ENCODE measurements around the gene SCAF4.
A peak's percentile ranks its signal among the peaks of the same experiment; 100 is the strongest.

The SCAF4 gene

DNA sequence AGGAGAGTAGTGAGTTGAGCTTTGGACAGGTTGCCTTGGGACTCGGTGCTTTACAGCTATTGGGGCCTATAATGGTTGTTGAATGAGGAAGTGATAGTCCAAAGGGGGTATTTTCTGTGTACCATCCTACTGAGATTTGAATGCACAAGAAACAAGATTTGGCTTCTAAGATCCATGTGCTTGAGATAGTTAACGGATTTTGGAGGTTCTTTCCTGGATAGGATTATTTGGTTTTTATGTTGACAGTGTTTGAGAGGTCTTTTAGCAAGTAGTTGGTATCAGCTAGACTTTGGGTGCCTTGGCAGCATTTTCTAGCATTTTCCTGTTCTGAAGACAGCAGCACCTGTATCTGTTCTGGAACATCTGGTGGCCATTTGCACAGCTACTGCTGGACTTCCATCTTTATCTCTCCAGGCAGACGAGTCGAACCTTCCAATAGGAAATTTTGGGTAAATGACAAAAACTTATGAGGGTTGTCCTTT is 3.6 kb upstream of the SCAF4 start:
- no peak for DNase-seq

DNA sequence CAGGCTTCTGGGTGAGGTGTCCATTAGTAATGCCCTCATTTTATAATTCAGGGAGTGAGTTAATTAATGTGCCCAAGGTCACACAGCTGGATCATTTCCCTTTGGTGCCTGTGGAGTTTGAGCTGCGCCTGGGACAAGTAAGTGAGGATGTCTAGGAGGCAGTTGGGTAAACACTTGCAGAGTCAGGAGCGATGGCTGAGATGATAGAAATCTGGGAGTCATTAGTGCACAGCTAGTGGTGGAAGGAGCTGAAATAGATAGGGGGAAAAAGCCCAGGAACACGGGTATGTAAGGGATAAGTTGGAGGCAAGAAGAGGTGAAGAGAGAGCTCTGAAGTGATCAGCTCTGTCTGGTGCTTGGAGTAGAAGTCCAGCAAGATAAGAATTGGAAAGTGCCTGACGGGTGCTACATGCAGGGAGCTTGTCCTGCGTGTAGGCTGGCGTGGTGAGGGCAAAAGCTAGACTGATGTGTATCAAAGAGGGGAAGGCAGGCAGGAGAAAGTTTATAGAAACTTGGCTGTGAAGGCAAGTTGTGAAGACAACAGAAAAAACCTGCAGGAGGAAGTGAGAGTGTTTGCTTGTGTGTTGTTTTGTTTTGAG is 1.7 kb upstream of the SCAF4 start:
- no peak for DNase-seq

DNA sequence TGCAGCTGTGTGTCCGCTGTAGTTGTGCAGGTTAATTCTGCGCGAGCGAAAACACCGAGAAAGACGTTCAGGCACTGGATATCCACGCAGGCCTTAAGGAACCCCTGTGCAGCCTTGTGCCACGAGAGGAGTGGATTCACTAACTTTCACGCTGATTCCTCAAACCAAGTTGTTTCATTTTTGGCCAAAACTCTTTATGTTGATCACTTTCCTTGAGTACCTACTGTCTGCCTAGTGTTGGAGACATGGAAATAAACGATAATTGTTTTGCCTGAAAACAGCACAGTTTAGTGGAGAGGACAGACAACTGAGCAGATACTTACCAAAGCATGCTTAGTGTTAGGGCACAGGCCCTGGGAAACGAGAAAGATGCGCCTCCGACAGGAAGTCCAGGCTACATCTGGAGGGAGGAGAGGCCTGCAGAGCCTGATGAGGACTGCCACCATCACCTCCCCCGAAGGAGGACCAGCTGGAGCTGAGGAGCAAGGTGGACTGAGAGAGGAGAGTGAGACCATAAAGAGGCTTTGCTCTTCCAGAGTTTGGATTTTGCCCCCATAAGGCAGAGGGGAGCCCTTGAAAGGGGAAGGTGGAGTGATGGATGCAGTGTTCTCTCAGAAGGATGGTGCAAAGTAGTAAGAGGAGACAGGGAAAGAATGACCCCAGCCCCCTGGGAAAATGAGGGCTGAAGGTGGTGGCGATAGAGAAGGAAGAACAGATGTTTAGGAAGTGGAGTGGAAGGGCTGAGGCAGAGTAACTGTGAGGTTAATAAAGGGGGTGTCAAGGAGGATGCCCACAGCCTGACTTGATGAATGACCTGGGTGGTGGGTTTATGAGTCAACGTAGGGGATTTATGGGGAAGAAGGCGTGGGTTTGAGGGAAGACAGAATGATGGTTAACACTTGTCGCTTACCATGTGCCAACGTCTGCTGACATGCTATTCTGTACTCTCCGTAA is 956 bp upstream of the SCAF4 start:
- DNase-seq, result peak; percentile 41

DNA sequence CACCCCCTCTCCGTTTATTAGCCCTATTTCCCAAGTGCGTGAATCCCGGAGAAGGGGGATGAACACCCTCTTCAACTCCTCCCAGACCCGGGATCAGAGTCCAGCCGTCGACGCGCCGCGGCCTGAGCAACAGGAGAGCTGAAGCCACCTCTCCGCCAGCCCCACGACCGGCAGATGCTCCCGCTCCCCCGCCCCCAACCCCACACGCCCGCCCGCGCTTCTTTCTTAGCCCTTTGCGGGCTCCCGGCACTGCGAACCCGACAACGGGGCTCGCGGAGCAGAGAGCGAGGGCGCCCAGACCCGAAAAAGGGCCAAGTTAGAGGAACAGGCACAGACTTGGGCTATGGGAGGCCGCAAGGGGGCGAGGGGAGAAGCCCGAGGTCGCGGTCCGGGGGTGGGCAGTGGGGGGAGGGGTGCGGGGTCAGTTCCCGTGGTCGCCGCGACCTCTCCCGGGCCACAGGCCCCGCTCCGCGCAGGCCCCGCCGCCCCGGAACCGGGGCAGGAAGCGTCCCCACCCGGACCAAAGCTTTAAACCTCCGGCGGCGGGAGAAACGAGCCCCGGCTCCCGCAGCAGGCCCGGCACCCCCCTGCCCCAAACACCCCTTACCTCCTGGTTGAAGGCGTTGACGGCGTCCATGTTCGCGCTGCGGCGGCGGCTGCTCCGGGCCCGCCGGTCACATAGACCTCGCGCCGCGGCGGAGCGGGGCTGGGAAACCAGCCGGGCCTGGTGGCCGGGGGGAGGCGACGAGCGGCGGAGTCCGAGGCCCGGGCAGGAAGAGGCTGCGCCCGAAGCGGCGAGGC is 662 bp downstream of the SCAF4 start:
- DNase-seq, result peak; percentile 14

DNA sequence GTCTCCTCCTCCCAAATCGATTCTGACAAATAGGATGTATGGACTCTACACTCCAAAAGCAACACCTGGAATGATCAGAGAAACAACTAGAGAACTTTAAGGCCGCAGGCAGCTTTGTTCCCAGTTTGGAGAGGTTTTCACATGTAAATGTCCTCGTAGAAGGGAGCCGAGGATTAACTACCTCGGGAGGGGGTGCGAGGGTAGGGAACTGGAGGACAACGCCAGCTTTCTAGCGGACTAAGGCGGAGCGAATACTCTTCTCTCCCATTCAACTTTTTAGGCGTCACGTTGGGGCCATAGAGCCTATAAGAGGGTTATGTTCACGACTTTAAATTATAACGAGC is 1.2 kb downstream of the SCAF4 start:
- DNase-seq, result no peak

DNA sequence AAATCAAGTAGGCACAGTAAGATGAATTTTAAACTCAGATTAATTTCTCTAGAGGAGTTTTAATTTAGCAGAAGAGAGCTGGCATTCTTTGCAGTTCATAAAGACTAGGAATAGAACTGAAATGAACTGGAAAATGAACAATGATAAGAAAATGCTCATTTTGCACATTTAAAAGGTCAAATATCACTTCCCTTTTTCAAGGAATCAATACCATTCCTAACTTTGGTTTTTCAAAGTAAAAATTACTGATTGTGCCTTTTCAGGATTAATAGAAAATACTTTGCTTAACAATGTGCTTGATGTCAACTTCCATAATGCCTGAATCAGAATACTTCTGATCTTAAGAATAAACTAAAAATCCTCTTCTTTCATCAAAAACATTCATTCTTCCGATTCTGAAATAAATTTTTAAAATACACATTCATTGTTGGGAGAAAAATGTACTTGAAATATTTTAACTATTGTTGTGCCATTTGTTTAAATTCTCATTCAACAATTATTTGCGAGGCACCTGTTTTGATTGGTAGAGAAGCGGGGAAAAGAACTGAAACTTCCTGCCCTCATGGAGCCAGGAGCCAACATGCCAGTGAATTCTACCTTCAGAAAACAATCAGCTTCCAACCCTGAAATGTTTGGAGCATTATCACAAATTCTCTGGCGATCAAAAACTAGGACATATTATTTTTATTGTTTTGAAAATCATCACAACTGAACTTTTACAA is 2.1 kb downstream of the SCAF4 start:
- DNase-seq, result no peak

DNA sequence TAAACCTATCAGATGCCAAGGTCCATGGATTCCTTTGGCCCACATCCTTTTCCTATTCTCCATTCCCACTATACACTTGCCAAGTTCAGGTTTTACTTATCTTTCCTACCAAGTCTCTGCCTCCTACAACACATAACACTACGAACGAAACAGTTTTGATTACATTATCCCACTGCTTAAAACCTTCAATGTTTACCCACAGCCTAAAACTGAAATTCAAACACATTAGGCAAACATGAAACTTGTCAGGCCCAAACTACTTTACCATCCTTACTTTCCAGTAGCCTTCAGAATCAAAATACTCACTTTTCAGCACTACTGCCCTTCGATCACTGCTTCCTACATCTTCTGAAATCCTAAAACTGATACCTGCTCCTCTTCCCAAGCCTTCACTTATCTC is 3.0 kb downstream of the SCAF4 start:
- DNase-seq, result no peak

DNA sequence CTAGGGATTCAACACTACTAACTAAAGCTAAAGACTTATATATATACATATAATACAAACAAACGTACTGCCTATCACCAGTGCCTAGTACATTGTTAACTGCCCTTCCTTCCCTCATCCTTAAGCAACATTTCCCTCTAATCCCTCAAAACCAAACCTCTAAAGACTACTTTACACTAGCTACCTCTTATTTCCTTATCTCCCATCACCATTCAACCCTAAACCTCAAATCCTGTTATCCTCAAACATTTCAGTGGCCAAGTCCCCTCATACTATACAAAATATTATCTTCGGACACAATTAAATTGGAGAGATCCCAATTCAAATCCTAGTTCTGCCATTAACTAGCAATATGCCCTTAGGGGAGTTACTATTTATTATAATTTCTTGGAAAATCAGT is 3.7 kb downstream of the SCAF4 start:
- DNase-seq, result no peak

DNA sequence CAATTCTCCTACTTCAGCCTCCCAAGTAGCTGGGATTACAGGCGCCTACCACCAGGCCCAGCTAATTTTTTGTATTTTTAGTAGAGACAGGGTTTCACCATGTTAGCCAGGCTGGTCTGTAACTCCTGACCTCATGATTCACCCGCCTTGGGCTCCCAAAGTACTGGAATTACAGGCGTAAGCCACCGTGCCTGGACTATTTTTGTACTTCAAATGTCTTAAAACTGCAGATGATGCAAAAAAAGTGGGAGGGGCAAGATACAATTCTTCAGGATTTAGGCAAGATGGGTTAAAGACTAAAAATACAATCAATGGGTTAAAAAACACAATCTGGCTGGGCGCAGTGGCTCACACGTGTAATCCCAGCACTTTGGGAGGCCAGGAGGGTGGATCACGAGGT is 4.7 kb downstream of the SCAF4 start:
- no peak for DNase-seq

DNA sequence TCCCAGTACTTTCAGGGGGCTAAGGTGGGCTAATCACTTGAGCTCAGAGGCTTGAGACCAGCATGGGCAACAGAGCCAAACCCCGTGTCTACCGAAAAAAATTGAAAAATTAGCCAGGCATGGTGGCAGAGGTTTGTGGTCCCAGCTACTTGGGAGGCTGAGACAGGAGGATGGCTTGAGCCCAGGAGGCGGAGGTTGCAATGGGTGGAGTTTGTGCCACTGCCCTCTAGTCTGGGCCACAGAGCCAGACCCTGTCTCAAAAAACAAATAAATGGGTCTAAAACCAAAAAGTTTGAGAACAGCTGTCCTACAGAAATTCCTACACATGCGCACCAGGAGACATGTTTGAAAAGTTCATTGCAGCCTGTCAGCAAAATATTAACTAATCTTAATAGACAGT is 5.5 kb downstream of the SCAF4 start:
- DNase-seq, result no peak

DNA sequence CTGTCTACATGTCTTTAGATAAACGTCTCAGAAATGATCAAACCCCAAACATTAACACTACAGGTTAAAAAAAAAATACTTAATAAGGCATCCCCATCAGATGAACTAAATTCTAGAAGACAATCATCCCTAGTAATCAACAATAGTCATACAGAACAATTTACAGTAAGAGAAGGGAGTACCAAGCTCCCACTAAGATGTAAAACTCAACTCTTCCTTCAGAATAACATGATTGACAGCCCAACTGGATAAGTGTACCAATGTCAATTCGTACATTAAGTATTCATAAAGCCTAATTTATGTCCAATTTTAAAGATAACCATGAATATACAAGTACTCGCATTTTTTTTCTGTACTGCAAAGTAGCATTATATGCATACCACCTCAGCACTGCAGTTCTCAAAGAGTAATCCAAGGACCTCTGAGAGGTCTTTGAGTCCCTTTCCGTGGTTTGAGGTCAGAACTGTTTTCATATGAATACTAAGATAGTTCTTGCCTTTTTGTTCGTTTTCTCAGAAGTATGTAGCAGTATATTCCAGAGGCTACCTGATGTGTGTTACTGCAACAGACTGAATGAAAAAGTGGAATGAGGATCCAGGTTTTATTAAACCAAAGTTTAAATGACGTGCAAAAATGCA is 6.6 kb downstream of the SCAF4 start:
- no peak for DNase-seq

DNA sequence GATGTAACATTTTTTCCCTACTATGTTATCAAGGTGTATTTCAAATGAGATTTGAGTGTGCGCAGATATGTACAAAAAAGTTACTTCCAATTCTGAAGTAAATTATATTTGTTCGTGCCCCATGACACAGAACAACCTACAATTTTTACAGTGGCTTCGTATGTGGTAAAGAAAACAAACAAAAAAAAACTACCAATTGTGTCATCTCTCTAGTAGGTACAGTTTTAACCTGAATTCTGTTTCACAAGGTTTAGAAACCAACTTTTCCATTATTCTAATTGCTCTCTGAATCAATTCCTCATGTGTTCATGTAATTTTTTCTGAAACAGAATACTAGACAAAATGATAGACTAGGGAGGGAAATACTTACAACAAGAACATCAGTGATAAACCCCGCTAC is 7.4 kb downstream of the SCAF4 start:
- no peak for DNase-seq

DNA sequence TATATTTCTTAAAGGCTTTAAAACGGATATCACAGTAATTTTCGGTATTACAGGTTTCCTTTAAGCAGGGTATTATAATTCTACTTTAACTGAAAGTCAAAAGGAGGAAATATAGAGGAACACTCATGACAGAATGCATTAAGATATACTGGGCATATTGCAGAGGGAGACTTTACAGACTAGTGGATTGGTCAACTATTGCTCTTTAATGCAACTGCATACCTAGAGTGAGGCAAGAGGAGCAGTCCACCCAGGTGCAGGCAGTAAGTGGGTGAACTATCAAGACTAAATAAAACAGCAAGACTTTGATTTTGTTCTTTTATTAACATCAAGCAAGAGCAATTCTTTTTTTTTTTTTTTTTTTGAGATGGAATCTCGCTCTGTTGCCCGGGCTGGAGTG is 10.5 kb downstream of the SCAF4 start:
- no peak for DNase-seq

DNA sequence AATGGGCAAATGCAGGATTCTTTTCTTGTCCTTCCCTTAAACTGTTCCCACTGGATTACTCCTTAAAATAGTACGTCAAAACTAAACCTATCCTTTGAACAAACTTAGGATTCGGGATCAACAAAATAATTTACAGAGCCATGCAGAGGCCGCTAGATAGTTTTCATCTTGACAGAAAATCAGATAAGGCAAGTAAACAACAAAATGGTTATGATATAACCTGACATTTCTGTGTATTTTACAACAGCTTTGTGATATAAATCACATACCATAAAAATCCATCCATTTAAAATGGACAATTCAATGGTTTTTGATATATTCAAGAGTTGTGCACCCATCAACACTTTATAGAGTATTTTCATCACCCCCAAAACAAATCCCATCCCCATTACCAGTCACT is 11.2 kb downstream of the SCAF4 start:
- no peak for DNase-seq

DNA sequence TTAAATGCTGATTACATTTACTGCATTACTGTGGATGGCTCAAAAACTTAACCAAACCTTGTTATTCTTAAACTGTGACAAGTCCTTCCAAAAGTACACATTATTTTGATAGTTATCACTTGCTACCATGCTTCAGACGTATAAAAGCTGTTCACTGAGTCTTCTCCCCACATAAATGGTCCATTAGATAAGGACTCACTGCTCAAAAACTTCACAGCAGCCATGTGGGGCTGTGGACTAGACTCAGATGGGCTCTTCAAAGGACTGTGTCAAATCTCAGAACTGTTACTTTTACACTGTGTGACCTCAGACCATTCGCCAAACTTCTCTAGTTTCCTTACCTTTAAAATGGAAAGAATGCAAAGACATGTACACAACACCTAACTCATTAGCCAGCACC is 11.6 kb downstream of the SCAF4 start:
- DNase-seq, result no peak

DNA sequence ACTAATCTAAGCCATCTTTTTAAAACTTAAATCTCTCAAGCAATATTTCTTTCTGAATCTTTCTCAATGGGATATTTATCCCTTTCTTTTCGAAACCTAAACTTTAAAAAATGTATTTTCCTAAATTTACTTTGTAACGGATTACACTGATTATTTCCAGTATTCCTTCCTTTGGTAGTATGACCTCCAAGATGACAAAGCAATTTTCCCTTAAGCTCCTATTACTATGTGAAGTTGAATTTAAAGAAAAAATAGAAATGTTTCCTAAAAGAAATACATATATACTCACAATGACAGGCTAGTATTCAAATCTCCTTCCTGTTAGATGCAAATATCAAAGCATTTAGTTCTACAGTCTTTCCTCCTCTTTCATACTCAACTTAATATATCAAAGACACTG is 15.8 kb downstream of the SCAF4 start:
- DNase-seq, result no peak

DNA sequence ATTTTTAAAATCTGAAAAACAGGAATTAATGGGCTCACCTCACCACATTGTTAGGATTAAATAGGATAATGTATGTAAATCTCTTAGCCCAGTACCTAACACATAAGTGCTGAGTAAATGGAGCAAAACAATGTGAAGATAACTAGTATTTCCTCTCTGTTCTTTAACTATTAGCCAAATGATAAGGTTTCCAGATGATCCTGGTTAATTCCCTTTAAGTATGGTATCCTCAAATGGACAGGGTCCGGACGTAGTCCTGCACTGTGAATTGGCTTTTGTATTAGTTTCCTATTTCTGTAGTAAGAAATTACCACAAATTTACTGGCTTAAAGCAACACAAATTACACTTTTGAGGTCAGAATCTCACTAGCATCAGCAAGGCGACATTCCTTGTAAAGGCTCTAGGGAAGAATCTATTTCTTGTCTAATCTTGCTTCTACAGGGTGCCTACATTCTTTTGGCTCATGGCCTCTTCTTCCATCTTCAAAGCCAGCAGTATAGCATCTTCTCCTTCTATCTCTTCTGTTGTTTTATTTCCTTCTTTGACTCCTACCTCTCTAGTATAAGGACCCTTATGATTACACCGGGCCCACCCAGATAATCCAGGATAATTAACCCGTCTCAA is 17.1 kb downstream of the SCAF4 start:
- DNase-seq, result no peak

DNA sequence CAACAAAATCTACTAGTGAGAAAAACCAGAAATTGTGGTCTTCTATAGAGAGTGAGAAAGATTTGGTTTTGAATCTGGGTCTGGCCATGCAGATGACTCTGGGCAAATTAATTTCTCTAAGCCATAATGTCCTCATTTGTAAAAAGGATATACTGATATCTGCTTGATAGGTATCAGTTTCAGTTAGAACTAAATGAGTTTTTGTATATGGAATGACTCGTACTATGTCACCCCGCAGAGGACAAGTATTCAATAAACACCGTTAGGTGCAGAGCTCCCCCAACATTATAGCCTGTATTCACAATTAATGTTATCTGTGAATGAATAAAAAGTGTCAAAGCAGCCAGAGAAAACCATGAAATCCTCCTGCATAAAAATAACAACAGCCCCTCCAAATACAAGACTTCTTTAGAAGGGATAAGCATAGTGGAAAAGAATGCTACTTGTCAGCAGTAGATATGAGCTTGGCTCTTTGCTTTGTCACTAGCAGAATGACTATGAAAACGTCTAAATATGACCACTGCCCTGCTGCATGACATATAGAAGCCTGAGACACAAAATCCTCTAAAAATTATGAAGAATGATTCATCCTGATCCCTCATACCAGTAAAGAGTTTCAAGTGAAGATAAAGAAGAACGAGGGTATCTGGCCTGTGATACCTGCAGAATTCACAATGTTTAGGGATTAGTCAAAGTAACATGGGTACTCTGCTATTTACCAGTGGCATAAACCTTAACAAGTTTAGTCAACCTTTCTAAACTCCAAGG is 17.8 kb downstream of the SCAF4 start:
- DNase-seq, result no peak

DNA sequence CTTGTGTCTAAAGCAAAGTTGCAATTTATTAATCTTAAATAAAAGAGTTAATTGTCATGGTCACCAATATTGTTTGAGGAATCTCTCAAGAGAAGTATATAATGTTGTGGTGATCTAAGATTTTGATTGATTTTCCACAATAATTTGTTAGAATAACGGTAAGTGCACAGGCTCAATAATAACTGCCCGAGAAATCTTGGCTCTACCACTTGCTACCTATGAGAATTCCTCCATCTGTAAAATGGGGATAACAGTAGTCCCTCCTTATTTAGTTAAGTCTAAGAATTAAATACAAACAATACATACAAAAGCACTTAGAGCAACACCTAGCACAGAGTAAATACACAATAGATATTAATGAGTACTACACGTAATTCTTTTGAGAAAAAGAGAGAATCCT is 18.8 kb downstream of the SCAF4 start:
- no peak for DNase-seq

DNA sequence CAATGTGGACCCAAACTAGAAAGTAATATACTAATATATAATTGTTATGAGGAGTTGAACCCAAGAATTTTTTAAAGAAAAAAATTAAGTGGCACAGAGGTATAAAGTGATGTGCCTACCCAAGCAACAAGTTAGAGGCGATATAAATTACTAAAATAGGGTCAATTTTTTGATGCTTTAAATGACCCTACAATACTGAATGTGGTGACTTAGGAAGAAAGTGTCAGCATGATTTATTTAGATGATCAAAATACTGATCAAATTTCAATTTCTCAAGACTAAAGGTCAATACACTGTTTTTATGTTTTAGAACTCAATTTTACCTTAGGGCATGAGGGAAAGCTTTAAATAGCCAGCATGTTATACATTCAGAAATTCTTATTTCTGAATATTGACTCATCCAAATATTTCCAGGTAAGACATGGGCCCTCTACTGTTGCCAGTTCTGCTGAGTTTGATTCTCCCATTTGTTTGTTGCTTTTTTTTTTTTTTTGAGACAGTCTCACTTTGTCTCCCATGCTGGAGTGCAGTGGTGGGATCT is 20.1 kb downstream of the SCAF4 start:
- no peak for DNase-seq

DNA sequence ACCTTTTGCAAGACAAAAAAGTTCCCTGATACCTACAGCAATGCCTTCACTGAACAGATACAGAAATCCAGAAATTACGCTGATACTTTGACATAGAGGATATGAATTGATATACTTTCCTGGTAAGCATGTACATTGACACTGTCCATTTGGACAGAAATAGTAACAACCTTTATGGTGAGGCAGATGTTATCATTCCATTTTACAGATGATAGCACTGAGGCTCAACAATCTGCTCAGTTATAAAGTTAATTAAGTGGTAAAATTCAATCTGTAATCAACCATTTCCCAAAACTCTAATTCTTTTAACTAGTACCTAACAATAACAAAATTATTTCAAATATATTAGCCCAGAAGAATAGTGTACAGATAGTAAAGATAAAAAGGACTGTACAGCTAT is 20.6 kb downstream of the SCAF4 start:
- no peak for DNase-seq
